Astrocyte (in vitro differentiated cells and primary cell): ENCODE results near the gene CDC14B. TPM values are rescaled to one million over a fixed set of nuclear protein-coding genes. Genes with fewer than 3 reads are reported as not detected.

Experiments
- DNase-seq: peaks from one replicate; pipeline ENCODE4 v3.0.0-alpha.2; 2010; ENCODE audit warnings: low read depth
- FAIRE-seq: peaks from 2 replicates; lab custom pipeline; 2011; peaks lifted over from hg19 to GRCh38; lab: Jason Lieb, UNC
- H2AFZ ChIP-seq: 2 replicates; pipeline ENCODE4 v1.6.0; 2012; ENCODE audit warnings: low read depth, low read length, inconsistent platforms
- H3K27ac ChIP-seq: 2 replicates; pipeline ENCODE4 v1.5.1; 2011; ENCODE audit warnings: low read depth, low read length, inconsistent platforms
- H3K27me3 ChIP-seq: 2 replicates; pipeline ENCODE4 v1.6.0; 2011; ENCODE audit warnings: low read length, inconsistent platforms; ENCODE audit not compliant: insufficient read depth
- H3K36me3 ChIP-seq: 2 replicates; pipeline ENCODE4 v1.5.1; 2011; ENCODE audit warnings: low read length, inconsistent platforms; ENCODE audit not compliant: insufficient read depth
- H3K4me1 ChIP-seq: 2 replicates; pipeline ENCODE4 v1.5.1; 2011; ENCODE audit warnings: low read length, inconsistent platforms; ENCODE audit not compliant: insufficient read depth
- H3K4me2 ChIP-seq: 2 replicates; pipeline ENCODE4 v1.6.0; 2012; ENCODE audit warnings: low read length, inconsistent platforms
- H3K4me3 ChIP-seq: 2 replicates; pipeline ENCODE4 v1.5.1; 2011; ENCODE audit warnings: low read depth, mild to moderate bottlenecking, low read length, inconsistent platforms; ENCODE audit not compliant: insufficient read depth
- H3K79me2 ChIP-seq: 2 replicates; pipeline ENCODE4 v1.6.0; 2012; ENCODE audit warnings: mild to moderate bottlenecking, low read length, inconsistent platforms; ENCODE audit not compliant: insufficient read depth
- H3K9ac ChIP-seq: 2 replicates; pipeline ENCODE4 v1.6.0; 2012; ENCODE audit warnings: mild to moderate bottlenecking, low read length, inconsistent platforms
- H3K9me3 ChIP-seq: 2 replicates; pipeline ENCODE4 v1.5.1; 2012; ENCODE audit warnings: low read depth, mild to moderate bottlenecking, low read length, inconsistent platforms; ENCODE audit not compliant: insufficient read depth
- H4K20me1 ChIP-seq: 2 replicates; pipeline ENCODE4 v1.6.0; 2012; ENCODE audit warnings: low read length, inconsistent platforms; ENCODE audit not compliant: insufficient read depth
- H3K27ac Mint-ChIP-seq: one replicate; pipeline ENCODE4 v1.8.0; 2021; ENCODE audit warnings: mild to moderate bottlenecking, mixed read lengths; ENCODE audit not compliant: unreplicated experiment
- H3K27me3 Mint-ChIP-seq: one replicate; pipeline ENCODE4 v1.8.0; 2021; ENCODE audit warnings: low read depth, mixed read lengths; ENCODE audit not compliant: unreplicated experiment
- H3K36me3 Mint-ChIP-seq: one replicate; pipeline ENCODE4 v1.8.0; 2021; ENCODE audit warnings: low read depth, mixed read lengths; ENCODE audit not compliant: unreplicated experiment
- H3K4me1 Mint-ChIP-seq: one replicate; pipeline ENCODE4 v1.8.0; 2021; ENCODE audit warnings: low read depth, mixed read lengths; ENCODE audit not compliant: unreplicated experiment
- H3K4me3 Mint-ChIP-seq: one replicate; pipeline ENCODE4 v1.8.0; 2021; ENCODE audit warnings: mild to moderate bottlenecking, moderate library complexity, mixed read lengths; ENCODE audit not compliant: unreplicated experiment
- H3K9me3 Mint-ChIP-seq: one replicate; pipeline ENCODE4 v1.8.0; 2021; ENCODE audit warnings: mild to moderate bottlenecking, mixed read lengths; ENCODE audit not compliant: unreplicated experiment
- EZH2 ChIP-seq: IDR thresholded peaks from 2 replicates; pipeline ENCODE4 v1.6.1; 2012; ENCODE audit warnings: mild to moderate bottlenecking, low read length, inconsistent platforms; ENCODE audit not compliant: insufficient read depth
- total RNA-seq: library from RNA; stranded (reverse); gene quantifications from 2 replicates; pipeline ENCODE4 v1.2.1, GENCODE V29; 2021
- TF ChIP-seq, protein P1 (sequence below): IDR thresholded peaks from 2 replicates; pipeline ENCODE4 v1.5.1; 2011; ENCODE audit warnings: low read depth, mild to moderate bottlenecking, inconsistent platforms, low read length, moderate library complexity; ENCODE audit not compliant: insufficient read depth

Gene CDC14B
- total RNA-seq, 1 donor from 2014 or later: 22.5 TPM

DNA sequence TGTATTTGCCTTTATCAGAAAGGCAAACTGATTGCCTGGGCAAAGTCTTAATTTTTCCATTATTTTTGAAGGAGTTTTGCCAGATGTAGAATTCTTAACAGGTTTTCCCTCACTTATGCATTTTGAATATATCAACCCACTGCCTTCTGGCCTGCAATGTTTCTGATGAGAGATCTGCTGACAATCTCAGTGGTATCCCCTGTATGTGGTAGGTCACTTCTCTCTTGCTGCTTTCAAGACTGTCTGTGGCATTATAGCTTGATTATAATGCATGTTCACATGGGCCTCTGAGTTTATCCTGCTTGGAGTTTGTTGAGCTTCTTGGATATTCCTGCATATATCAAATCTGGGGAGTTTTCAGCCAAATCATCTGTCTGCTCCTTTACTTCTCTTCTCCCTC, 87.5 kb downstream of the CDC14B start:
- no peak overlapping the region for H3K27ac Mint-ChIP-seq
- Histone ChIP-seq H3K79me2 (no peaks in the 10 kb centered on the region), H2AFZ (no peak overlapping the region), H3K9ac (no peak overlapping the region), H3K4me2 (no peak overlapping the region), H3K4me3 (no peak overlapping the region), H3K36me3 (peaks cover 2% of the 10 kb centered on the region), H3K9me3 (no peaks in the 10 kb centered on the region), H4K20me1 (no peaks in the 10 kb centered on the region), H3K27me3 (no peaks in the 10 kb centered on the region), H3K27ac (no peak overlapping the region), H3K4me1 (no peaks in the 10 kb centered on the region)
- no peaks in the 10 kb centered on the region for H3K27me3 Mint-ChIP-seq
- H3K36me3 Mint-ChIP-seq: peaks cover 22% of the 10 kb centered on the region
- H3K4me1 Mint-ChIP-seq: no peaks in the 10 kb centered on the region
- DNase-seq (no peak), FAIRE-seq (no peak)
- TF ChIP-seq, protein P1, sequence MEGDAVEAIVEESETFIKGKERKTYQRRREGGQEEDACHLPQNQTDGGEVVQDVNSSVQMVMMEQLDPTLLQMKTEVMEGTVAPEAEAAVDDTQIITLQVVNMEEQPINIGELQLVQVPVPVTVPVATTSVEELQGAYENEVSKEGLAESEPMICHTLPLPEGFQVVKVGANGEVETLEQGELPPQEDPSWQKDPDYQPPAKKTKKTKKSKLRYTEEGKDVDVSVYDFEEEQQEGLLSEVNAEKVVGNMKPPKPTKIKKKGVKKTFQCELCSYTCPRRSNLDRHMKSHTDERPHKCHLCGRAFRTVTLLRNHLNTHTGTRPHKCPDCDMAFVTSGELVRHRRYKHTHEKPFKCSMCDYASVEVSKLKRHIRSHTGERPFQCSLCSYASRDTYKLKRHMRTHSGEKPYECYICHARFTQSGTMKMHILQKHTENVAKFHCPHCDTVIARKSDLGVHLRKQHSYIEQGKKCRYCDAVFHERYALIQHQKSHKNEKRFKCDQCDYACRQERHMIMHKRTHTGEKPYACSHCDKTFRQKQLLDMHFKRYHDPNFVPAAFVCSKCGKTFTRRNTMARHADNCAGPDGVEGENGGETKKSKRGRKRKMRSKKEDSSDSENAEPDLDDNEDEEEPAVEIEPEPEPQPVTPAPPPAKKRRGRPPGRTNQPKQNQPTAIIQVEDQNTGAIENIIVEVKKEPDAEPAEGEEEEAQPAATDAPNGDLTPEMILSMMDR: no peak
- TF ChIP-seq EZH2: no peak
- H3K9me3 Mint-ChIP-seq: peaks cover 5% of the 10 kb centered on the region
- no peak overlapping the region for H3K4me3 Mint-ChIP-seq

DNA sequence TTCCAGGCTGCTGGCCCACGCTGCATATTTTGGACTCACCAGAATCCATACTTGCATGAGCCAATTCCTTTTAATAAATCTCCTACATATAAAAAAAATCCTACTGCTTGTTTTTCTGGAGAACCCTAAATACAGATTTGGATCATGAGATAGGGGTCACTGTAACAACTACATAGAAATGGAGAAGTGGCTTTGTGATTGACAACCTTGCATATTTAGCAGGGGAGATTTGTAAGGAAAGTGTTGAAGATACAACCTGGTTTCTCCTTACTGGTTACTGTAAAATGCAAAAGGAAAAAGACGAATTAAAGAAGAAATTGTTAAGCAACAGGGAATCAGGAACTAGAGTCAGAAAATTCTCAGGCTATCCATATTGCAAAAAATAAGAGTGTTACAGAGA, 94.9 kb downstream of the CDC14B start:
- no peak for TF ChIP-seq EZH2
- TF ChIP-seq, protein P1: no peak
- no peaks in the 10 kb centered on the region for H3K4me1 ChIP-seq
- no peak for FAIRE-seq

DNA sequence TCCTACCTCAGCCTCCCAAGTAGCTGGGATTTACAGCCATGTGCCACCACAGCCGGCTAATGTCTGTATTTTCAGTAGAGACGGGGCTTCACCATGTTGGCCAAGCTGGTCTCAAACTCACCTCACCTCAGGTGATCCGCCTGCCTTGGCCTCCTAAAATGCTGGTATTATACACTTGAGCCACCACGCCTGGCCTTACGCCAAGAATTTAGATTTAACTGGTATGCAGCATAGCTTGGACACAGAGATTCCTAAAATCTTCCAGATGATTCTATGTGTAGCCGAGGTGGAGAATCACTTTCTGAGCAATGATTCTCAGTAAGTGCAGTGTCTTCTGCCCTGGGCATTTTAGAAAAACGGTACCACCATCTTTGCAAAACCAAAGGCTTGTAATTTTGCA, 95.6 kb downstream of the CDC14B start:
- H3K27me3 ChIP-seq: no peaks in the 10 kb centered on the region
- TF ChIP-seq, protein P1: no peak
- no peak for TF ChIP-seq EZH2
- no peak overlapping the region for H3K4me2 ChIP-seq
- H3K4me1 ChIP-seq: no peaks in the 10 kb centered on the region
- no peak overlapping the region for H3K4me3 Mint-ChIP-seq
- DNase-seq: no peak
- H3K4me1 Mint-ChIP-seq: no peaks in the 10 kb centered on the region
- H3K9ac ChIP-seq: no peak overlapping the region
- no peak for FAIRE-seq
- H3K27me3 Mint-ChIP-seq: no peaks in the 10 kb centered on the region
- no peaks in the 10 kb centered on the region for H3K9me3 Mint-ChIP-seq
- no peak overlapping the region for H3K27ac Mint-ChIP-seq
- no peak overlapping the region for H3K4me3 ChIP-seq
- peaks cover 10% of the 10 kb centered on the region for H3K36me3 Mint-ChIP-seq
- no peaks in the 10 kb centered on the region for H3K36me3 ChIP-seq
- H3K9me3 ChIP-seq: no peaks in the 10 kb centered on the region
- H3K27ac ChIP-seq: no peak overlapping the region
- H4K20me1 ChIP-seq: no peaks in the 10 kb centered on the region
- no peaks in the 10 kb centered on the region for H3K79me2 ChIP-seq
- no peak overlapping the region for H2AFZ ChIP-seq

More for the DNA sequence above, 94.9 kb downstream of the CDC14B start:
- Mint-ChIP-seq H3K9me3 (no peaks in the 10 kb centered on the region), H3K27ac (no peak overlapping the region), H3K27me3 (no peaks in the 10 kb centered on the region), H3K36me3 (peaks cover 10% of the 10 kb centered on the region), H3K4me1 (no peaks in the 10 kb centered on the region), H3K4me3 (no peak overlapping the region)
- Histone ChIP-seq H3K4me3 (no peak overlapping the region), H3K27me3 (no peaks in the 10 kb centered on the region), H3K79me2 (no peaks in the 10 kb centered on the region), H3K4me2 (no peak overlapping the region), H4K20me1 (no peaks in the 10 kb centered on the region), H3K9ac (no peak overlapping the region), H3K9me3 (no peaks in the 10 kb centered on the region), H2AFZ (no peak overlapping the region), H3K36me3 (no peaks in the 10 kb centered on the region), H3K27ac (no peak overlapping the region)
- no peak for DNase-seq
